ENCODE results near the gene GPSM1. TPM values are rescaled to one million over a fixed set of nuclear protein-coding genes. Genes with fewer than 3 reads are reported as not detected.

GPSM1 gene
- total RNA-seq, 6 experiments from 2014 or later: 1.3 to 4.8 (median 4.1) TPM

GRCh38 chr9:136308702-136309053 is 18.7 kb upstream of the GPSM1 start:
- Histone ChIP-seq H3K4me1 (no peaks in the 10 kb centered on the region), H3K27ac (no peak overlapping the region), H3K9me3 (no peaks in the 10 kb centered on the region), H3K4me3 (no peak overlapping the region), H3K27me3 (no peaks in the 10 kb centered on the region), H3K36me3 (no peaks in the 10 kb centered on the region)
- no peak for ATAC-seq
- intact Hi-C loops (cut with DNase I): no loop called here
- TF ChIP-seq CTCF (IDR thresholded peaks at IDR 0.05) (no peak), POLR2A (IDR thresholded peaks at IDR 0.05) (no peak)
- no peak for DNase-seq

DNA sequence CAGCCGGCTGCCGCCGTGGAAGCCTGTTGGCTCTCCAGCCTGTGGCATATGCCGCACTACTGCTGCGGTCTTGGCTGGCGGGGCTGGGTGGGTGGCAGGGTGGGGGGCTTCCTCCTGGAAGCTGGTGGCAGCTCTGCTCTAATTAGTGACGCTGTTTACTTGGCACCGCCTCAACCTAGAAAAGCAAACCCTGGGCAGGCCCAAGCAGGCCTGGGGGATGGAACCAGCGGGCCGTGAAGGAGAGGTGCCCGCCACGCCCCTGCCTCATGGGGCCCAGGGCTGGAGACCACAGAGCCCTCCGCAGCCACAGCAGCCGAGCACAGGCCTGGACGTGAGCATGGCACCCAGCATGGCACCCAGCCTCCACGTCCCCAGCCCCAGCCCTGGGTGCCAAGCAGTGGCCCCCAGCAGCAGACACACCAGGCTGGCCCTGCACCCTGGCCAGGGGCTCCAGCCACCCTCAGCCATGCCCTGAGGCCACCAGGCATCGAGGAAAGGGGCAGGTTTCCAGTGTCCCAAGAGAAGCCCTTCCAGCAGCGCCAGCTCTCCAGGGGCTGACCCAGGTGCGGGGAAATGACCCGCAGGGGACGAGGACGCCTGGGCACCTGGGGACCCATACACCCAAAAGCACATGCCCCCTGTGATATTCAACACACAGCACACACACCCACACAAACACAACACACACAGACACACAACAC is 18.1 kb upstream of the GPSM1 start:
- Histone ChIP-seq H3K27me3 (no peaks in the 10 kb centered on the region), H3K4me1 (no peaks in the 10 kb centered on the region), H3K9me3 (no peaks in the 10 kb centered on the region), H3K36me3 (no peaks in the 10 kb centered on the region), H3K27ac (no peak overlapping the region), H3K4me3 (no peak overlapping the region)
- WGBS (ENCODE audit: insufficient coverage, low coverage, low lambda C conversion rate, missing lambda C conversion rate): 60% methylated on average over 1 of the region's 22 CpGs
- no peak for ATAC-seq
- TF ChIP-seq POLR2A (IDR thresholded peaks at IDR 0.05) (no peak), CTCF (IDR thresholded peaks at IDR 0.05) (no peak)
- no peak for DNase-seq
- intact Hi-C loops (cut with DNase I): no loop called here

GRCh38 chr9:136309806-136310220 is 17.5 kb upstream of the GPSM1 start:
- 58% methylated on average over 3 of the region's 5 CpGs for WGBS (ENCODE audit: insufficient coverage, low coverage, low lambda C conversion rate, missing lambda C conversion rate)
- no peak for ATAC-seq
- Histone ChIP-seq H3K4me3 (no peak overlapping the region), H3K9me3 (peaks cover 0 to 4% (median 0%) of the 10 kb centered on the region in 4 donors), H3K36me3 (no peaks in the 10 kb centered on the region), H3K4me1 (no peaks in the 10 kb centered on the region), H3K27me3 (no peaks in the 10 kb centered on the region), H3K27ac (no peak overlapping the region)
- no peak for TF ChIP-seq POLR2A (IDR thresholded peaks at IDR 0.05)
- TF ChIP-seq CTCF (IDR thresholded peaks at IDR 0.05): no peak
- no peak for DNase-seq
- intact Hi-C loops (cut with DNase I): no loop called here

GRCh38 chr9:136310273-136311030 is 16.9 kb upstream of the GPSM1 start:
- ATAC-seq: no peak
- intact Hi-C loops (cut with DNase I): no loop called here
- H3K4me3 ChIP-seq: no peak overlapping the region

More at GRCh38 chr9:136310273-136311030, 16.9 kb upstream of the GPSM1 start:
- H3K4me1 ChIP-seq: no peaks in the 10 kb centered on the region
- TF ChIP-seq CTCF (IDR thresholded peaks at IDR 0.05) (no peak), POLR2A (IDR thresholded peaks at IDR 0.05) (no peak)
- no peak for DNase-seq
- WGBS (ENCODE audit: insufficient coverage, low coverage, low lambda C conversion rate, missing lambda C conversion rate): 35% methylated on average over 6 of the region's 28 CpGs
- no peaks in the 10 kb centered on the region for H3K27me3 ChIP-seq
- no peak overlapping the region for H3K27ac ChIP-seq
- peaks cover 0 to 4% (median 0%) of the 10 kb centered on the region in 4 donors for H3K9me3 ChIP-seq
- H3K36me3 ChIP-seq: no peaks in the 10 kb centered on the region
